H9 (cell line): Measurements from ENCODE around the gene ROBO1. TPM values are rescaled to one million over a fixed set of nuclear protein-coding genes. Genes with fewer than 3 reads are reported as not detected.

Experiments
- DNase-seq: peaks from one replicate; pipeline ENCODE4 v3.0.0-alpha.2; 2017
- H2AFZ ChIP-seq: one replicate; pipeline ENCODE4 v1.6.1; 2013; ENCODE audit warnings: mild to moderate bottlenecking, low read length, control low read depth, moderate library complexity
- H2AK5ac ChIP-seq: 2 replicates; pipeline ENCODE4 v1.6.1; 2013; ENCODE audit warnings: low read length, control low read depth, mixed read lengths; ENCODE audit not compliant: insufficient read length
- H2BK120ac ChIP-seq: one replicate; pipeline ENCODE4 v1.6.1; 2013; ENCODE audit warnings: low read depth, mild to moderate bottlenecking, low read length, control low read depth, inconsistent platforms; ENCODE audit not compliant: poor library complexity, severe bottlenecking
- H2BK12ac ChIP-seq: 2 replicates; pipeline ENCODE4 v1.6.1; 2013; ENCODE audit warnings: low read length, control low read depth, mixed read lengths, low read depth; ENCODE audit not compliant: insufficient read length
- H2BK15ac ChIP-seq: 2 replicates; pipeline ENCODE4 v1.6.1; 2013; ENCODE audit warnings: low read depth, low read length, control low read depth
- H2BK20ac ChIP-seq: one replicate; pipeline ENCODE4 v1.6.1; 2013; ENCODE audit warnings: low read depth, mild to moderate bottlenecking, low read length, control low read depth, inconsistent platforms; ENCODE audit not compliant: poor library complexity, severe bottlenecking
- H2BK5ac ChIP-seq: 2 replicates; pipeline ENCODE4 v1.6.1; 2013; ENCODE audit warnings: low read length, control low read depth, mixed read lengths; ENCODE audit not compliant: insufficient read length
- H3K14ac ChIP-seq: 2 replicates; pipeline ENCODE4 v1.6.1; 2013; ENCODE audit warnings: low read length, control low read depth; ENCODE audit not compliant: insufficient read depth
- H3K18ac ChIP-seq: 2 replicates; pipeline ENCODE4 v1.6.1; 2013; ENCODE audit warnings: low read depth, mild to moderate bottlenecking, mixed read lengths, low read length, control low read depth; ENCODE audit not compliant: insufficient read length
- H3K23ac ChIP-seq: 2 replicates; pipeline ENCODE4 v1.6.1; 2013; ENCODE audit warnings: low read length, control low read depth, mixed read lengths, low read depth; ENCODE audit not compliant: insufficient read length
- H3K23me2 ChIP-seq: 2 replicates; pipeline ENCODE4 v1.6.1; 2013; ENCODE audit warnings: low read depth, mild to moderate bottlenecking, mixed read lengths, low read length, control low read depth; ENCODE audit not compliant: insufficient read length, poor library complexity, severe bottlenecking
- H3K27ac ChIP-seq: 2 replicates; pipeline ENCODE4 v1.5.1; 2013; ENCODE audit warnings: low read length, control low read depth, mixed read lengths, low read depth; ENCODE audit not compliant: insufficient read length
- H3K27me3 ChIP-seq: 2 replicates; pipeline ENCODE4 v1.6.1; 2013; ENCODE audit warnings: low read length, control low read depth, inconsistent platforms; ENCODE audit not compliant: insufficient read depth
- H3K4ac ChIP-seq: 2 replicates; pipeline ENCODE4 v1.6.1; 2013; ENCODE audit warnings: low read depth, mild to moderate bottlenecking, control low read depth, inconsistent platforms, low read length, moderate library complexity
- H3K4me1 ChIP-seq: 2 replicates; pipeline ENCODE4 v1.6.1; 2013; ENCODE audit warnings: low read length, control low read depth, inconsistent platforms; ENCODE audit not compliant: insufficient read depth
- H3K4me2 ChIP-seq: 2 replicates; pipeline ENCODE4 v1.6.1; 2013; ENCODE audit warnings: low read length, control low read depth, mixed read lengths; ENCODE audit not compliant: insufficient read length, insufficient read depth
- H3K56ac ChIP-seq: 2 replicates; pipeline ENCODE4 v1.6.1; 2013; ENCODE audit warnings: low read depth, mild to moderate bottlenecking, mixed read lengths, low read length, control low read depth; ENCODE audit not compliant: insufficient read length
- H3K79me1 ChIP-seq: 2 replicates; pipeline ENCODE4 v1.6.1; 2013; ENCODE audit warnings: low read depth, mild to moderate bottlenecking, moderate library complexity, low read length, control low read depth, inconsistent platforms; ENCODE audit not compliant: insufficient read depth, poor library complexity, severe bottlenecking
- H3K79me2 ChIP-seq: 2 replicates; pipeline ENCODE4 v1.6.1; 2013; ENCODE audit warnings: low read length, control low read depth, inconsistent platforms; ENCODE audit not compliant: insufficient read depth
- H3K9ac ChIP-seq: 2 replicates; pipeline ENCODE4 v1.6.1; 2013; ENCODE audit warnings: low read length, control low read depth, mixed read lengths; ENCODE audit not compliant: insufficient read length; ENCODE audit errors: extremely low read depth
- H3K9me3 ChIP-seq: one replicate; pipeline ENCODE4 v1.6.1; 2013; ENCODE audit warnings: low read depth, low read length, inconsistent platforms; ENCODE audit not compliant: control insufficient read depth
- H3T11ph ChIP-seq: one replicate; pipeline ENCODE4 v1.6.1; 2013; ENCODE audit warnings: mild to moderate bottlenecking, low read length, control low read depth, inconsistent platforms
- H4K20me1 ChIP-seq: one replicate; pipeline ENCODE4 v1.6.1; 2013; ENCODE audit not compliant: control insufficient read depth, insufficient read length, insufficient read depth
- H4K5ac ChIP-seq: 2 replicates; pipeline ENCODE4 v1.6.1; 2013; ENCODE audit warnings: low read depth, mild to moderate bottlenecking, mixed read lengths, low read length, control low read depth; ENCODE audit not compliant: insufficient read length
- H4K8ac ChIP-seq: replicated peaks from 2 replicates; pipeline ENCODE4 v1.6.1; 2013; ENCODE audit warnings: low read length, control low read depth, mixed read lengths, low read depth; ENCODE audit not compliant: insufficient read length
- H4K91ac ChIP-seq: 2 replicates; pipeline ENCODE4 v1.6.1; 2013; ENCODE audit warnings: low read depth, mild to moderate bottlenecking, moderate library complexity, mixed read lengths, low read length, control low read depth; ENCODE audit not compliant: insufficient read length
- H3K27ac Mint-ChIP-seq, 3 experiments: 2 replicates in 2 of 3; 3 replicates in 1 of 3; pipeline ENCODE4 v1.8.0; 2020 to 2021; ENCODE audit warnings: mixed read lengths in 3 of 3, mild to moderate bottlenecking in 1 of 3, moderate library complexity in 1 of 3
- H3K27me3 Mint-ChIP-seq: 2 replicates; pipeline ENCODE4 v1.8.0; 2021; ENCODE audit warnings: low read depth, mild to moderate bottlenecking, moderate library complexity, mixed read lengths
- H3K36me3 Mint-ChIP-seq, 3 experiments: 2 replicates in 2 of 3; 3 replicates in 1 of 3; pipeline ENCODE4 v1.8.0; 2020 to 2021; ENCODE audit warnings: low read depth in 3 of 3, mixed read lengths in 3 of 3; ENCODE audit not compliant: insufficient read depth in 1 of 3
- H3K4me1 Mint-ChIP-seq, 2 experiments: 2 replicates each; pipeline ENCODE4 v1.8.0; 2020; ENCODE audit warnings: mixed read lengths in 2 of 2
- H3K4me3 Mint-ChIP-seq, 2 experiments: 2 replicates in 1 of 2; 3 replicates in 1 of 2; pipeline ENCODE4 v1.8.0; 2020 to 2021; ENCODE audit warnings: mild to moderate bottlenecking in 2 of 2, mixed read lengths in 2 of 2, moderate library complexity in 1 of 2
- H3K9me3 Mint-ChIP-seq, 2 experiments: 2 replicates in 1 of 2; 3 replicates in 1 of 2; pipeline ENCODE4 v1.8.0; 2020; ENCODE audit warnings: mild to moderate bottlenecking in 2 of 2, mixed read lengths in 2 of 2, moderate library complexity in 1 of 2
- CTCF ChIP-seq: fragments of 200-600 bp; sonication (generic); conservative IDR thresholded peaks from 3 replicates; pipeline ENCODE4 v1.8.0; 2021; ENCODE audit warnings: antibody characterized with exemption, mild to moderate bottlenecking
- total RNA-seq: library from RNA; stranded (reverse); gene quantifications from 2 replicates; pipeline ENCODE4 v1.2.1, GENCODE V29; 2021

Gene ROBO1
- total RNA-seq, 1 experiment from 2014 or later: 62.7 TPM

- no peak overlapping the region for H3K56ac ChIP-seq
- H2AK5ac ChIP-seq: no peak overlapping the region
- no peak overlapping the region for H3K4me3 Mint-ChIP-seq
- H4K91ac ChIP-seq: no peak overlapping the region
- H2AFZ ChIP-seq: no peak overlapping the region
- no peak overlapping the region for H3K4ac ChIP-seq
- no peak overlapping the region for H2BK5ac ChIP-seq
- H3K18ac ChIP-seq: no peak overlapping the region
- H4K5ac ChIP-seq: no peak overlapping the region
- H2BK120ac ChIP-seq: no peak overlapping the region
- no peak overlapping the region for H3T11ph ChIP-seq
- H2BK20ac ChIP-seq: no peak overlapping the region
- H3K4me2 ChIP-seq: no peak overlapping the region
- H4K20me1 ChIP-seq: no peaks in the 10 kb centered on the region
- DNase-seq: no peak
- peaks cover 14% of the 10 kb centered on the region for H3K9me3 ChIP-seq
- no peaks in the 10 kb centered on the region for H3K27me3 Mint-ChIP-seq
- no peak overlapping the region for H3K14ac ChIP-seq
- no peak overlapping the region for H3K23ac ChIP-seq
- no peak for TF ChIP-seq CTCF
- H3K27ac ChIP-seq: no peak overlapping the region
- H3K4me1 ChIP-seq: no peaks in the 10 kb centered on the region
- no peak overlapping the region for H4K8ac ChIP-seq
- no peak overlapping the region for H3K9ac ChIP-seq
- H3K27me3 ChIP-seq: no peaks in the 10 kb centered on the region
- H3K23me2 ChIP-seq: no peaks in the 10 kb centered on the region
- H3K79me2 ChIP-seq: no peaks in the 10 kb centered on the region
- H3K4me1 Mint-ChIP-seq: no peaks in the 10 kb centered on the region
- no peaks in the 10 kb centered on the region for H3K79me1 ChIP-seq
- H2BK15ac ChIP-seq: no peak overlapping the region
- no peak overlapping the region for H3K27ac Mint-ChIP-seq
- no peak overlapping the region for H2BK12ac ChIP-seq
- peaks cover 16 to 19% of the 10 kb centered on the region in 2 experiments; a peak in 4 of 5 replicates for H3K9me3 Mint-ChIP-seq
- peaks cover 19 to 23% (median 20%) of the 10 kb centered on the region in 3 experiments for H3K36me3 Mint-ChIP-seq
These were observed 430.0 kb downstream of the ROBO1 start for GRCh38 chr3:79337798-79338197.
